Neutrophil (primary cell): ENCODE results near the gene CSNK1D.
A peak's percentile ranks its signal among the peaks of the same experiment; 100 is the strongest.

Experiments used
- H3K27ac ChIP-seq: fragments of 200-600 bp; sonication (generic); 2 replicates; pipeline ENCODE4 v1.5.1; 2016; ENCODE audit warnings: mild to moderate bottlenecking, moderate library complexity
- H3K27me3 ChIP-seq: fragments of 200-600 bp; sonication (generic); 2 replicates; pipeline ENCODE4 v1.6.0; 2016; ENCODE audit warnings: mild to moderate bottlenecking
- H3K36me3 ChIP-seq: fragments of 200-600 bp; sonication (generic); 2 replicates; pipeline ENCODE4 v1.5.1; 2017
- H3K4me1 ChIP-seq, 2 experiments: fragments of 200-600 bp in 1 of 2; sonication (generic) in 1 of 2; 1 replicate in 1 of 2; 2 replicates in 1 of 2; pipeline versions ENCODE4 v1.5.1 to v1.6.1; 2013 to 2016; ENCODE audit warnings: low read depth in 1 of 2, low read length in 1 of 2, mild to moderate bottlenecking in 1 of 2, moderate library complexity in 1 of 2; ENCODE audit not compliant: control insufficient read depth in 1 of 2, insufficient read depth in 1 of 2
- H3K4me3 ChIP-seq, 2 experiments: fragments of 200-600 bp in 1 of 2; sonication (generic) in 1 of 2; 1 replicate in 1 of 2; 2 replicates in 1 of 2; pipeline ENCODE4 v1.5.1; 2013 to 2016; ENCODE audit warnings: low read depth in 1 of 2, low read length in 1 of 2, mild to moderate bottlenecking in 1 of 2, moderate library complexity in 1 of 2
- H3K9me3 ChIP-seq: fragments of 200-600 bp; sonication (generic); 2 replicates; pipeline ENCODE4 v1.5.1; 2016
- TF ChIP-seq, protein P1 (sequence below): fragments of 200-600 bp; sonication (generic); IDR thresholded peaks from 2 replicates; pipeline ENCODE4 v1.5.1; 2016; ENCODE audit warnings: antibody characterized with exemption

Gene CSNK1D

DNA sequence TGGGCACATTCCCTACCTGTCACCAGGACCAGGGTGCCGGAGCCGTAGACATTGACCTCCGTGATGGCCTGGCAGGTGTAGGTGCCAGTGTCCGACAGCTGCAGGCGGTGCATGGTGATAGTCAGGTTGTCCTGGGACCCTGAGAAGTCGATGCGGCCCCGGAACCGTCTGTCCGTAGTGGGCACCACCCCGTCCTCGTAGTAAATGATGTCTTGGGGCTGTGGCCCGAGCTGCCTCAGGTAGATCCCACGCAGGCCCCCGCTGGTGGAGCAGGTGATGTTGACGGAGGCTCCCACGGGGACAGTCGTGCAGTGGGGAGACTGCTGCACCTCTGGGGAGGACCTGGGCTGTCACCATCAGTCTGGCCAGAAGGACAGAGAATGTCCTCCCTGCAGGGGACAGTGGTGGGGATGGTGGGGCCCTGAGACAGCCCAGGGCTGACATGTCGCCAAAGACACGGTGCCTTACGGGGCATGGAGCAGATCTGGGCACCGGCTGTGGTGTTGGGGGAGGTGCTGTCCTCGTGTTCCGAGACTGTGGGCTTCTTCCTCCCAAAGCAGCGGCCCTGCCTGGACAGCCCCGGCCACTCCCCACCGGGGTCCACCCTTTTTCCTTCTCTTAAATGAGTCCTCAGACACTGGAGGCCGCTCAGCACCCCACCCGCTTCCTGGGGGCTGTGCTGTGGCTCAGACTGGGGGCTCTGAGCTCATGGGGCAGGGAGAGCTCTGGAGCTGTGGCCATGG, 43.3 kb upstream of the CSNK1D start:
- peaks cover 58% of the 10 kb centered on the region for H3K27me3 ChIP-seq
- H3K4me1 ChIP-seq = peaks cover 8 to 27% of the 10 kb centered on the region in 2 experiments
- no peak overlapping the region for H3K4me3 ChIP-seq
- no peaks in the 10 kb centered on the region for H3K9me3 ChIP-seq
- H3K36me3 ChIP-seq = peaks cover 5% of the 10 kb centered on the region
- TF ChIP-seq, protein P1, sequence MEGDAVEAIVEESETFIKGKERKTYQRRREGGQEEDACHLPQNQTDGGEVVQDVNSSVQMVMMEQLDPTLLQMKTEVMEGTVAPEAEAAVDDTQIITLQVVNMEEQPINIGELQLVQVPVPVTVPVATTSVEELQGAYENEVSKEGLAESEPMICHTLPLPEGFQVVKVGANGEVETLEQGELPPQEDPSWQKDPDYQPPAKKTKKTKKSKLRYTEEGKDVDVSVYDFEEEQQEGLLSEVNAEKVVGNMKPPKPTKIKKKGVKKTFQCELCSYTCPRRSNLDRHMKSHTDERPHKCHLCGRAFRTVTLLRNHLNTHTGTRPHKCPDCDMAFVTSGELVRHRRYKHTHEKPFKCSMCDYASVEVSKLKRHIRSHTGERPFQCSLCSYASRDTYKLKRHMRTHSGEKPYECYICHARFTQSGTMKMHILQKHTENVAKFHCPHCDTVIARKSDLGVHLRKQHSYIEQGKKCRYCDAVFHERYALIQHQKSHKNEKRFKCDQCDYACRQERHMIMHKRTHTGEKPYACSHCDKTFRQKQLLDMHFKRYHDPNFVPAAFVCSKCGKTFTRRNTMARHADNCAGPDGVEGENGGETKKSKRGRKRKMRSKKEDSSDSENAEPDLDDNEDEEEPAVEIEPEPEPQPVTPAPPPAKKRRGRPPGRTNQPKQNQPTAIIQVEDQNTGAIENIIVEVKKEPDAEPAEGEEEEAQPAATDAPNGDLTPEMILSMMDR = no peak
- H3K27ac ChIP-seq = no peak overlapping the region

DNA sequence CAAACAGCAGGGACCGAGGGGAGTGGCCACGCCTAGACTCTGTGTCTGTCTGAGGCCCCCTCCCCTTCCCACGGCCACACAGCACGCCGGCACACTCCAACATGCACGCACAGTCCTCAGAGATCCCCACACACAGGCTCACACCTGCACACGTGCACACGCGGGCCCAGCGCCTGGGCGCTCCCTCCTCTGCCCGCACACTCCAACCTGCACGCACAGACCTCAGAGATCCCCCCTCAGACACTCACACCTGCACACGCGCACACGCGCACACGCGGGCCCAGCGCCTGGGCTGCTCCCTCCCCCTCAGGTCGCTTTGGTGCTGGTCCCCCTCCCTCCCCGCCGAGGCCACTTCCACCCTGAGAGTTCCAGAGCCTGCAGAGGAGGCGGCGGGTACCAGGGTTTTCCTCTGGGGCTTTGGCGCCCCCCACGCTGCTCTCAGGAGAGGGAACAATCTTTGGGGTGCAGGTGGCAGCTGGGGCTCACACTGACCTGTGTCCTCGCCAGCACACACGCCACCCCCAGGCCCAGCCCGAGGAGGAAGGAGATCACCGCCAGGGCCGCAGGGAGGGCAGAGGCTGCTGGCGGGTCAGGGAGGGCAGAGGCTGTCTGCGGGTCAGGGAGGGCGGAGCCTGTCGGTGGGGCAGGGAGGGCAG, 42.3 kb upstream of the CSNK1D start:
- Histone ChIP-seq H3K27me3 (peaks cover 52% of the 10 kb centered on the region), H3K4me1 (peaks cover 8 to 21% of the 10 kb centered on the region in 2 experiments), H3K27ac (no peak overlapping the region), H3K36me3 (no peaks in the 10 kb centered on the region), H3K4me3 (peak overlapping the region in 1 of 2 experiments; percentile 28), H3K9me3 (no peaks in the 10 kb centered on the region)
- TF ChIP-seq, protein P1 = no peak

DNA sequence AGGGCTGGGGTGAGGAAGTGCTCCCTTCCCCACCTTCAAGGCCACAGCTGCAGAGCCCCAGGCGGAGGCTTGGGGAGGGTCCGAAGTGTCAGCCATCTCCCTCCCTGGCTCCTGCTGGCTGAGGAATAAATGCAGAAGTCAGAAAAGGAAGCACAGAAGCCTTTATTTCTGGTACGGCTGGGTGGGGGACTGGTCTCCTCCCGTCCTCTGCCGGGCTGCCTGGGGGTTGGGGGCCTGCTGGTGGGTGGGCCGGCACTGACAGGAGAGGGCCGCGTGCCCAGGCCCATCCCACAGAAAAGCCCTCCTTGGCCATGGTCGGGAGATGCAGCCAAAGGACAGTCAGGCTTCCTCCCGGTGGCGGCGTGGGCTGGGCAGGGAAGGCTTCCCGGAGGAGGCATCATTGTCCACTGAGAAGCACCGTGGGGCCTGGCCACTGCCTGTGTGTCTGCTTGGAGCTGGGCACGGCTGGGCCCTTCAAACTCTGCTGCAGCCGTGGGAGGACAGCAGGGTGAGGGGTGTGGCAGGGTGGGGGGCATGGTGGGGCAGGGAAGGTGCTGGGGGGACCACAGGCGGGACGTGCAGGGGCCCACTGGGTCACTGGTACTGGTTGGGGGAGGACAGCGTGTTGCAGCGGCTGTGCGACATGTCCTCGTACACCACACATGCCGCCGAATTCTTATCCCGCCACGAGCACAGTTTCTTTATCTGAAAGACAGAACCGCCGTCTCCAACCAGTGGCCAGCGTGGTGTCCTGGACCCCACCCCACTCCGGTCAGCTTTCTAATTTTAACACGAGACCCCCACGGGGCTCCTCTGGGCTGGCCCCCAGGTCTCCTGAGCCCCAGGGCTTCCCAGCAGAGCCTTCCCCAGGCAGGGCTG, 41.5 kb upstream of the CSNK1D start:
- peak overlapping the region in 1 of 2 experiments; percentile 36 for H3K4me3 ChIP-seq
- peaks cover 8 to 21% of the 10 kb centered on the region in 2 experiments for H3K4me1 ChIP-seq
- H3K27me3 ChIP-seq = peaks cover 46% of the 10 kb centered on the region
- TF ChIP-seq, protein P1 = no peak
- peak overlapping the region; percentile 45 for H3K27ac ChIP-seq
- H3K9me3 ChIP-seq = no peaks in the 10 kb centered on the region
- H3K36me3 ChIP-seq = no peaks in the 10 kb centered on the region

DNA sequence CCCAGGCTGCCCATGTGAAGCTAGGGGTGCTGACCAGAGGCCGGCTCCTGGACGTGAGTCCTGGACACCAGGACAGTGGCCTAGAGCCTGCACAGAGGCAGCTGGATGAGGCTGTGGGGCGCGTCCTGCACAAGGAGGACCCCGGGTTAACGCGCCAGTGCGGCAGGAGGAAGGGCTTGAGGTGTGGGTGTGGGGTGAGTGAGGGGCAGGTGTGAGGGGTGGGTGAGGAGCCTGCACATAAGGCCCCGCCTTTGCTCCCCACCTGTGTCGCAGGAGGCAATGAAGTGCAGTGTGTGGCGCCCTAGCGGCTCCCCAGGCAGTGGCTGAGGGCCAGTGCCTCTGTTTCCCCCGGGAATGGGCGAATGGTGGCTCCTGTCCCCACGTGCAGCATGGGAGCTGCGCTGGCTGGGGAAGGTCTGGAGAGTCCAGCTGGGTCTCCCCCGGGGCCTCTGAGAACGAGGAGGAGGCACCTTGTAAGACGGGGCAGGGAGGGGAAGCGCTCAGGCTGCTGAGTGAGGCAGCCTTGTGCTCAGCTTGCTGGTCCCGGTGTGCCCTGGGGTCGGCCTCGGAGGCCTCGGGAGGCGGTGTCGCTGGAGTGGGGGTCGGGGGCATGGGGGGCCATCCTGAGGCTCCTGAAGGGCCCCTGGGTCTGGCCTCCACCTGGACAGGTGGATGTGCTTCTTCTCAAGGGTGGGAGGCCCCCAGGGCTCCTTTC, 40.7 kb upstream of the CSNK1D start:
- peak overlapping the region; percentile 45 for H3K27ac ChIP-seq
- peaks cover 48% of the 10 kb centered on the region for H3K27me3 ChIP-seq
- no peaks in the 10 kb centered on the region for H3K9me3 ChIP-seq
- H3K4me1 ChIP-seq = peaks cover 8 to 21% of the 10 kb centered on the region in 2 experiments
- H3K4me3 ChIP-seq = peak overlapping the region in 1 of 2 experiments; percentile 36
- no peaks in the 10 kb centered on the region for H3K36me3 ChIP-seq
- TF ChIP-seq, protein P1 = no peak
